RWPE1 (cell line): Measurements from ENCODE around the gene CELF4.

Source experiments
- CTCF ChIA-PET: fragments of 350-600 bp; sonication (Branson Sonifier 250); formaldehyde crosslinking; extraction: SDS; loops from one replicate; lab custom pipeline; 2021; lab: Yijun Ruan, JAX
- POLR2A ChIA-PET: fragments of 400-600 bp; formaldehyde crosslinking; extraction: SDS; loops from one replicate; lab custom pipeline; 2020; ENCODE audit warnings: antibody characterized with exemption; ENCODE audit not compliant: low non-redundant PET; lab: Yijun Ruan, JAX
- DNase-seq: peaks from one replicate; pipeline ENCODE4 v3.0.0; 2012; ENCODE audit warnings: low spot score
- H3K27ac ChIP-seq: fragments of 450-650 bp; 2 replicates; pipeline ENCODE4 v1.5.1; 2017
- TF ChIP-seq, protein P1 (sequence below): fragments of 450-650 bp; conservative IDR thresholded peaks from 2 replicates; pipeline ENCODE4 v1.5.1; 2017; ENCODE audit warnings: low read depth, mild to moderate bottlenecking

Gene CELF4

DNA sequence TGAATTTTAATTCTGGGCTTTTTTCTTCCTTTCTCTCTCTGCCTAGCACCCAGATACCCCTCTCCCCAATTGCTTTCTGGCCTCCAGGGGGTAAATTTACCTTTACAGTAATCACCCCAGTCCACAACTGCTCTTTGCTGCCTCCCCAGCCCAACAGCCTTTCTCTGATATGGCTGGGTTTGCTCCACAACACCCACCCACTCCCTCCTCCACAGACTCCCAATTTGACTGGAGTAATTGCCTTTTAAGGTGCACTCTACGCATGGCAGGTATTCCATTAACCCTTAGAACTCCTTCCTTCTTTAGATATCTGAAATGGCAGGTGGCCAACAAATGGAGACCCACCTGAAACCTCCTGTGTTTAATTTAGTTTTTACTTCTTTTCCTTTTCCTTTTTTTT lies 3.6 kb downstream of the CELF4 start:
- DNase-seq = no peak
- POLR2A ChIA-PET = no interaction called here
- CTCF ChIA-PET = no interaction called here
- H3K27ac ChIP-seq = no peak overlapping the region
- TF ChIP-seq, protein P1, sequence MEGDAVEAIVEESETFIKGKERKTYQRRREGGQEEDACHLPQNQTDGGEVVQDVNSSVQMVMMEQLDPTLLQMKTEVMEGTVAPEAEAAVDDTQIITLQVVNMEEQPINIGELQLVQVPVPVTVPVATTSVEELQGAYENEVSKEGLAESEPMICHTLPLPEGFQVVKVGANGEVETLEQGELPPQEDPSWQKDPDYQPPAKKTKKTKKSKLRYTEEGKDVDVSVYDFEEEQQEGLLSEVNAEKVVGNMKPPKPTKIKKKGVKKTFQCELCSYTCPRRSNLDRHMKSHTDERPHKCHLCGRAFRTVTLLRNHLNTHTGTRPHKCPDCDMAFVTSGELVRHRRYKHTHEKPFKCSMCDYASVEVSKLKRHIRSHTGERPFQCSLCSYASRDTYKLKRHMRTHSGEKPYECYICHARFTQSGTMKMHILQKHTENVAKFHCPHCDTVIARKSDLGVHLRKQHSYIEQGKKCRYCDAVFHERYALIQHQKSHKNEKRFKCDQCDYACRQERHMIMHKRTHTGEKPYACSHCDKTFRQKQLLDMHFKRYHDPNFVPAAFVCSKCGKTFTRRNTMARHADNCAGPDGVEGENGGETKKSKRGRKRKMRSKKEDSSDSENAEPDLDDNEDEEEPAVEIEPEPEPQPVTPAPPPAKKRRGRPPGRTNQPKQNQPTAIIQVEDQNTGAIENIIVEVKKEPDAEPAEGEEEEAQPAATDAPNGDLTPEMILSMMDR = no peak

- no peak for DNase-seq
- CTCF ChIA-PET = no interaction called here
Measured at GRCh38 chr18:37560003-37560402, 5.6 kb downstream of the CELF4 start.

GRCh38 chr18:37559194-37559593 lies 6.4 kb downstream of the CELF4 start:
- TF ChIP-seq, protein P1 = no peak
- CTCF ChIA-PET = interaction anchor here (0.7 kb wide), 1 partner anchor 367 kb away, joined by 5 read pairs; no protein-coding TSS in a partner anchor
- DNase-seq = no peak
- POLR2A ChIA-PET = no interaction called here
- H3K27ac ChIP-seq = no peak overlapping the region

More at GRCh38 chr18:37560003-37560402, 5.6 kb downstream of the CELF4 start:
- TF ChIP-seq, protein P1 = no peak
- POLR2A ChIA-PET = no interaction called here
- H3K27ac ChIP-seq = no peak overlapping the region

DNA sequence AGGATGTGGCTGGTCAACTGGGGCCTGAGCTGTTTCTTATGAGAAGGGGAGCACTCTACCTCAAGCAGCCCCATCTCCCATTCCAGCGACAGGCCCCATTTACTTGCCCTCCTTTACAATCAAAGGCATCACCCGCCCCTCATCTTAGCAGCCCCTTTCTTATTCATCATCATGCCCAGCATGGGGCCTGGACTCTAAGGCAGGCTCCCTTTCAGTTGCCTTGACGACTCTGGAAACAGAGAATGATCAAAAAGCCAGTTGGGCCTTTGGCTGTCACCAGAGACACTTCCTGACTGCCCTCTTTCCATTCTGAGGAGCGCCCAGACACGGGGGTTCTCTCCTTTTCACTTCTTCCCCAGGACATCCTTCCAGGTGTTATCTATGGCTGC lies 11.2 kb downstream of the CELF4 start:
- ChIA-PET CTCF (no interaction called here), POLR2A (no interaction called here)
- H3K27ac ChIP-seq = no peak overlapping the region
- TF ChIP-seq, protein P1 = no peak
- DNase-seq = no peak

DNA sequence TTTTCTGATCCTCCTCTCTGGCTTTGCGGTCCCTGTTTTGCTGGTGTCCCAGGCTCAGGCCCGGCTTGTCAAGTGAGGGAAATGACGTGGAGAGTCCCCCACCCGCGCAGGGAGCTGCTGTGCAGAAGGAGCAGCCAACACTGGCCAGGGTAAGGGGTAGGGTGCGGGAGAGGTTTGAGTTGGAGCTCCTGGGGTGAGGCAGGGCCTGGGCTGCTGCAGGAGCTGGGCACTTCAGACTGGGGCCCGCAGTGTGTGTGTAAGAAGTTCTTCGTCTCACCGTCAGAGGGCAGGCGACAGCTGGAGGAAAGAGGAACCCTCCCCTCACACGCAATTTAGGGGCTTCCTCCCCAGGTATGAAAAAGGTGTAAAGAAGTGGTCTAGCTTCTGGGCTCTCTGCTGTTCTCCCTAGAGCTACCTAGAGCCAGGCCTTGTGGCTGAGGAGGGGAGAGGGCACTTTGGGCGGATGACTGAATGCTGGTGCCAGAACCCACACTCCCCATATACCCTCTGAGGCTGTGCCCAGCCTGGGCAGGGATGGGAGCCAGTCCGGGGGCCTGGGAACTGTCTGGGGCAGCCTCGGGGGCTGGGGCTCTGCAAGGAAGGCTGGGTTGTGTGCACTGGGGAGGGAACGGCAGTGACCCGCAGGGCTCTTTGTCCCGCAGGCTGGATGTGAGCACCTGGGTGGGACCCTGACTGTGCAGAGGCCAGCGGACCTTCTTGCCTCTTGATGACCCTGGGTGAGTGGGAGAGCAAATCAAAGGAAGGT lies 11.8 kb downstream of the CELF4 start:
- no peak for DNase-seq
- ChIA-PET POLR2A (no interaction called here), CTCF (no interaction called here)
- TF ChIP-seq, protein P1 = no peak
- H3K27ac ChIP-seq = no peak overlapping the region

- TF ChIP-seq, protein P1 = no peak
- DNase-seq = no peak
- ChIA-PET POLR2A (no interaction called here), CTCF (no interaction called here)
- H3K27ac ChIP-seq = no peak overlapping the region
Measured at GRCh38 chr18:37552286-37552685, 13.3 kb downstream of the CELF4 start.
